HG03159 (cell line): ENCODE data around the gene VGLL3.
A peak's percentile ranks its signal among the peaks of the same experiment; 100 is the strongest.
"Not testable (repeated sequence)": the region's sequence is repeated elsewhere in the genome, so short reads cannot be mapped to it uniquely, and the experiment has no call there.

Source experiments
- ATAC-seq: cut with Tn5 transposase; IDR thresholded peaks from one replicate; pipeline ENCODE4 v1.9.1; 2021; ENCODE audit warnings: mild to moderate bottlenecking, moderate library complexity; ENCODE audit not compliant: unreplicated experiment

Gene VGLL3

DNA sequence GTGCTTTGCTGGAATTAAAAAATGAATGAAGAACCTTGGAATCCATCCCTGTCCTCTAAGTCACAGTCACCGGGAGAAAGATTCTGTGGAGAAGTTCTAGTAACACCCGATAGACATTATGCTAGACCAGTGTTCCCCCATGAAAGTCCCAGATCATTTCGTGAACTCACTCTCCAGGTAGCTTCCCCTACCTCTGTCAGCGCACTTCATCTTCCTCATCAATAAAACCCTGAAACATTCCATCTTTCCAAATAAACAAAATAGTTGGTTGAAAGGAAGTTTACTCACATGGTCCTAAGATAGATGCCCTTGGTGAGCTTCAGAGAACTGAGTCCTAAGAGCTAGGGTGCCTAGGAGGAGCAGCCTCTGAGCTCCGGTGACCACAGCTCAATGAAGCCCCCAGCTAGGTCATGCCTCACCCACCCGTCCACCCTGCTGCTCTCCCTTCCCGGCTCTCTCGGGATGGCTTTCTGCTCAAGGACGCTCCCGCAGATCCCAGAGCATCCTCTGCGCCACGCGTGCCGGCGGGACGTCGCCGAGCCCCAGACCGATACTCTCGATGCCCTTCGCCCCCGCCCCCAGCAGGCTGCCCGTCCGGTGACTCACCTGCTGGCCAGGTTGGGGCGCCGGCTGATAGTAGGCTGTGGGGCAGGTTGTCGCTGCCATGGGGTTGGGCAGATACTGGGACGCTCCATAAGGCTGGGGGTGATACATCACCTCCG is 776 bp downstream of the VGLL3 start:
- peak; percentile 25 for ATAC-seq

DNA sequence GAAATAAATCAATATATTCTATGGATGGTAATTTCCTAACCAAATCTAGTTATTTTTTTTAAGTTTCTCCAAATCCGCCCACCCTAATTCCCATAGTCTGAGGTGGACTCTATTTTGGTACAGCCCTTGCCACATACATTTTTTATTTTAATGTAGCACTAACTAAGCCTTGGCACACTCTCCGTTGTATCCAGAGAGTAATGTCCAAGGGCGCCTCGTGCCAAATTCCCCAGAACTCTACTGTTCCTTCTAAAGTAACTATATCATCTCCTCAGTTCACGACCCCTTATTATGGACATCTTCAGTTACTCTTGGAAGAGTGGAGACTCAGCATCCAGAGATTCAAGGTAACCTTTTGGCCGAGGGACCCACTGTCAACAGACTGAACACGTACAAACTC is 1.3 kb downstream of the VGLL3 start:
- no peak for ATAC-seq

- no peak for ATAC-seq
Measured at GRCh38 chr3:86989006-86989405, 1.9 kb downstream of the VGLL3 start.

- no peak for ATAC-seq
Measured at GRCh38 chr3:86988235-86988634, 2.7 kb downstream of the VGLL3 start.

- ATAC-seq: no peak
Measured at GRCh38 chr3:86987421-86987715, 3.6 kb downstream of the VGLL3 start.

DNA sequence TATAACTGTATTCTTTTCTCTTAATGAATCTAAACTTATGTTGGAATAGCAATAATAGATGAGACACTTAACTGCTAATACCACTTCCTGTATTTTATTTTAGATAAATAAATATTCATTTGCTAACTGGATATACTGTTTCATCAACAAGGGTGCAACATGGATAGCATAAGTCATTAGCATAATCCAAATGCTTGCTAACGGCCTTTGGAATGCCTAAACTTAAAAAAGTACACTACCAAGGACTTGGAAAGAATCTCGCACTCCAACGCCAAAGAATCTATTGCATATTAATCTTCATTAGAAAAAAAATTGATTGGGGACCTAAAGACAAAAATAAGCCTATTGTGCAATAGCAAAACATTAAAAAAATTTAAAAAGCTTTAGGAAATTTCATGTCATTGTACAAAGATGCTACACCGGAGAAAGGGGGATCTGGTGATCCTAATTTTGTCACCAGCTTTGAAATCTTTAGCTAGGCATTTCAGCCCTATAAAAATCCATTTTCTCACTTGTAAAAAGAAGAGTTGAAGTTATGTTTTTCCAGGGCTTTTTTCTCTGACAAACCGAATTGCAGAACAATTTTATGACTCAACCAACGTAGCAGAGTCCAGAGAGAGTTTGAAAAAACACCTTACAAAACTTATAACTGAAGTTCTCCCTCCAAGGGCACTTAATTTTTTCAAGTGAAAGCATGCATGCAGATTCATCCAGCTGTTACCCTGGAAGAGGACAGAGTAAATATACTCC is 4.1 kb downstream of the VGLL3 start:
- ATAC-seq: no peak

GRCh38 chr3:86985181-86985826 is 5.6 kb downstream of the VGLL3 start:
- ATAC-seq: no peak

DNA sequence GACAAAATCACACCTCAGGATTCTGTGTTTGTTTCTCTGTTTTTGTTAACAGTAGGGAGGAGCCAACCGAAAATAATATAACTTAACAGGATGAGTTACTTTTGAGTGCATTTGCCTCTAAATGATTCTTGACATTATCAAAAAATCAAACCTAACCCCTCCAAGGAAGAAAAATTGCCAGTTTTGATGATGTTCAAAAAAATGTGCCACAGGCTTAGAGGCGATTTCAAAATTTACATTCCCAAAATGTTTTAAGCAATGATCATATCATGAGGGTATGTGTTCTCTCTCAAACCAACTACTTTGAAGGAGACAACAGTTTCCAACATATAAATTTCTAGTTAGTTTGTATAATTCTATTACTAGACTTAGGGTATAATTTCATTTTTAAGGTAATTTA is 6.7 kb downstream of the VGLL3 start:
- ATAC-seq: no peak

GRCh38 chr3:86982883-86983282 is 8.1 kb downstream of the VGLL3 start:
- ATAC-seq: no peak

DNA sequence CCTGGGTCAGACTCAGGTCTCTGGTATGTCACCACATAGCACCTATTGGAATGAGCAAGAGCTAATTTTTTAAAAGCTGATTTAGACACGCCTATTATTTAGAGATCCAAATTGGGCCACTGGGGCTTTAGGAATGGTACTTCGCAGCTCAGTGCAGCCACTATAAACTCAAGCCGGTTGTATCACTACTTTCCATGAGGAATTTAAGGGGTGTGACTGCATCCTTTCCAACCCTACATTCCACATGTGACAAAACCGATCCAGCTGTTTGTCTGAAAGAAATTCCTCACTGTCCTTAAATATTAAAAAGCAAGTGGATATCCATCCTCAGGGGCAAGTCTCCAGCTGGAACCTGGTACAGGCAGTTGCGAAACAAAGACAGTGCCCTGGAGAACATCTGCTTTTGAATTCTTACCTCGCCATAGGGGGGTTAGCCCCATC is 12.8 kb downstream of the VGLL3 start:
- ATAC-seq: no peak

DNA sequence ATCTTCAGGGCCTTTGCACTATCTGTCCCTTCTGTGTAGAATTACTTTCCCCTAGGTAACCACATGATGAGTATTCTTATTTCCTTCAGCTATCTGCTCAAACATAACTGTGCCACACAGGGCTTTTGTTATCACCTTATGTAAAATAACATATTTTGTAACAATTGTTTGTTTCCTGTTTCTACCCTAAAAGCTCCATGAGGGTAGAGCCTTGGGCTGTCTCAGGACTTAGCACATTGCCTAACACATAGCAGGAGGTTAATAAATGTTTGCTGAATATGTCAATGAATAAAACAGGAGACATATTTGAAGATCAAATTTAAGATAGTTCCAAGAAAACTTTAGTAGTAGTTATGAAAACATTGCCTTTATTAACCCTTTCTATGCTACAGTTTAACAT is 14.7 kb downstream of the VGLL3 start:
- no peak for ATAC-seq

GRCh38 chr3:86974177-86974576 is 16.8 kb downstream of the VGLL3 start:
- ATAC-seq: not testable (repeated sequence)

DNA sequence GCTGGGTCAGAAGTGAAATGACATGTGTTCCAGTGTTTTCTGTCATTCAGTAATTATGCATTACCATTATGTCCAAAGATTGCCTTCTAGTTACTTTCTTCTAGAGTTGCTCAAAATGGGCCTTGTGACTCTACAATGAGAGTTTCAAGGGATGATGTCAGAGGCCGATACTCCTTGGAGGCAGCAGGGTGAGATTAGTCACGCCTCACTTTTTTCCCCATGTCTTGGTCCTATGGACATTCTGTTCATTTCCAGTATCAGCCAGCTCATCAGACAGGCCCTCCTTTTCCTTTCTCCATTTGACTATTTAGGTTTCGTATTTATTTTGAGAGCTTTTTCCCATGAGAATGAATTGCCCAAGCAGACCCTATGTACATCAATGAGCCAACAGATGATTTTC is 17.5 kb downstream of the VGLL3 start:
- ATAC-seq: no peak

DNA sequence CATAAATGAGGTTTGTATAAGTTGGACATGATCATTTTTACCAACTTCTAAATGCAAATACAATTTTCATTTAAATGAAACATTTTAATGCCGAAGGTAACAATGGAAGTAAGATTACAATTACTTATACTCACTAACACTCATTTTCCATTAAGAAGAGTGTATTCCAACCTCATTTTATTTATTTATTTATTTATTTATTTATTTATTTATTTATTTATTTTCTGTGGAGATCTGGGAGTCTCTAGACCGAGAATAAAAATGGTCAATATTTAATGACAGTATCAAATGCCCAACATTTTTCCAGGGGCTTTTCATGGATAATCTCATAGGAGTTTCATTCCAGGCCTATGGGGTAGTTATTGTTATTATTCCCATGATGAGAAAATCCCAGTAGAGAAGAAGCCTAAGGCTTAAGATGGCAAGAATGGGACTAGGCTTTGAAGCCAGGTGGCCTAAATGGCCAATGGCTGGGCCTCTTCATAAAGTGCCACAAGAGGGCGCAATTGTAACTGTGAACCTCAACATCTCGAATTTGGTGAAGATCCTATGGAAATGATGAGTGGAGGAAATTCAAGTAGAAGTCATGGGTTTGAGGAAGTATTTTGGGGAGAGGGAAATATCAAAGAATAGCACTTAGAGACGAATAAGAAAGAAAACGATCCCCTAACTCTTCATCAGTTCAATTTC is 21.3 kb downstream of the VGLL3 start:
- ATAC-seq: peak; percentile 67

- no peak for ATAC-seq
Measured at GRCh38 chr3:86968244-86968932, 22.6 kb downstream of the VGLL3 start.

DNA sequence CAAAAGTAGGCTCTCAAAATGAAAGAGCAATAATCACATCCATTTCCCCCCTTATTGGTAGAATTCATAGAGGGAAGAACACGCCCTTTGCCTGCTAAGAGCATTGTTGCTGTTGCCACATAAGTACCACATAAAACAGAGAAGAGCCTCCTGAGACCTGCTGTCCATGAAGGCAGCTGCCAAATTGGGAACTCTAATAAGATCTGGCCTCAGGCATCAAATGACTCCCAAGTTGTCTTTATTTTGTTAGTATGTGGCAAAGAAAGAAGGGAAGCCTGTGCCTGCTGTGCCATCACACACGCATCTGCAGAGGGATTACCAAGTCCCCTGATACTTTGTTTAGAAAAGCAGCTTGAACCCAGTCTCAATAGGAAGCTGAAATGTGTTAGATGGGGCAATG is 23.9 kb downstream of the VGLL3 start:
- ATAC-seq: no peak

GRCh38 chr3:86965166-86965565 is 25.8 kb downstream of the VGLL3 start:
- ATAC-seq: no peak

GRCh38 chr3:86963611-86964010 is 27.3 kb downstream of the VGLL3 start:
- no peak for ATAC-seq

DNA sequence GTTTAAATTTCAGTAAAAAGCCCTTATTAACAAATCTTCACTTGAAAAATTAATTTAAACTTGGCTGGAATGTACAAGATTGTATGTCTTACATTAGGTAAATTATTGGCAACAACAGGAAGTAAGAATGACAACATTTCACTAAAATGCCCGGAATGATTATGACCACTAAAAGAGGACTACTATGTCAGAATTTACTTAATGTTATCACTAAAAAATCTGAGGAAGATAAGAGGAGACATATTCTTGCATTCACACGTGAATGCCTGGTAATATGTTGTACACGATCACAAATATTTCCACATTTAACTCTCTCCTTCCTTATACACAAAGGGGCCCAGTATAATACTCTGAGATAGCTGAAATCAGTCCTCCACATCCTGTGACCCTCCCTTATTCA is 29.7 kb downstream of the VGLL3 start:
- ATAC-seq: no peak

DNA sequence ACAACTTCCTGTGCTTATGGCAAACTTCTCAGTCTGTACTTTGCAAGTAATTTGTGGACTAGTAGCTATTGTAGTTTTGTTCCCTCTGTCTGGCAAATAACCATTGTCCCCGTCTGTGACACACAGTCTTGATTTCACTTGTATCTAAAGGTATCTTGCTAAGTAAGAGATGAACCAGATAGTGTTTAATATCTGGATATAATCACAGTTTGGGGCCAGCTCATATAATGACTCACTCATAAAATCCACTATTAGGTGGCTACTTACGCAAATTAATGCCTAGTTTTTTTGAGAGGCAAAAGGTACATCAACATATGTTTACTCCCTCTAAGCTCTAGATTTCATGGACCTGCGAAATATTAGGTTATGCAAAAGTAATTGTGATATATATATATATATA is 30.4 kb downstream of the VGLL3 start:
- ATAC-seq: no peak

GRCh38 chr3:86958534-86958933 is 32.4 kb downstream of the VGLL3 start:
- ATAC-seq: no peak
